NCI-H2227 treated with DMSO at 0.1 percent for 48 hours (cell line): Measurements from ENCODE around the gene CERS1.
A peak's percentile ranks its signal among the peaks of the same experiment; 100 is the strongest.

Experiments used
- DNase-seq: peaks from one replicate; lab custom pipeline; 2025; lab: John Stamatoyannopoulos, UW

CERS1 gene

GRCh38 chr19:18839465-18840287, 56.3 kb downstream of the CERS1 start:
- DNase-seq: no peak

GRCh38 chr19:18834644-18834984, 61.3 kb downstream of the CERS1 start:
- DNase-seq: no peak

- DNase-seq: peak; percentile 17
These were observed 61.9 kb downstream of the CERS1 start for GRCh38 chr19:18833849-18834643.

GRCh38 chr19:18833141-18833476, 62.8 kb downstream of the CERS1 start:
- no peak for DNase-seq

- no peak for DNase-seq
These were observed 63.4 kb downstream of the CERS1 start for GRCh38 chr19:18832306-18833140.

- DNase-seq: peak; percentile 82
These were observed 64.2 kb downstream of the CERS1 start, which contains the start of gene UPF1 for GRCh38 chr19:18831524-18832305. Gene UPF1 (plus strand): TSS chr19:18831959. CDS start chr19:18832210, 251 bp downstream.

- DNase-seq: no peak
These were observed 65.5 kb downstream of the CERS1 start for GRCh38 chr19:18830488-18830887.

GRCh38 chr19:18828786-18829185, 67.2 kb downstream of the CERS1 start:
- DNase-seq: no peak
